HepG2 (cell line): ENCODE measurements around the gene SH3BGRL2. TPM values are rescaled to one million over a fixed set of nuclear protein-coding genes. Genes with fewer than 3 reads are reported as not detected.

ENCODE experiments used
- ATAC-seq: fragments of 200-7000 bp; cut with Tn5 transposase; 3 replicates; pipeline ENCODE4 v1.9.1; 2020; ENCODE audit warnings: mild to moderate bottlenecking, moderate library complexity
- BruUV-seq: library from RNA; stranded (reverse); fragments of 400-500 nt; replicated peaks from 2 replicates; lab custom pipeline; 2021; lab: Mats Ljungman, UMichigan
- CTCF ChIA-PET: fragments of 300-600 bp; formaldehyde crosslinking; extraction: SDS; loops from one replicate; lab custom pipeline; 2021; ENCODE audit warnings: low total read pairs, inconsistent platforms, low intra/inter-chr PET ratio; lab: Yijun Ruan, JAX
- POLR2A ChIA-PET: fragments of 350-600 bp; sonication (Branson Sonifier 250); formaldehyde crosslinking; loops from one replicate; lab custom pipeline; 2020; ENCODE audit warnings: antibody characterized with exemption, inconsistent platforms; lab: Yijun Ruan, JAX
- DNase-seq: peaks from one replicate; pipeline ENCODE4 v3.0.0-alpha.2; 2015; ENCODE audit warnings: low spot score
- FAIRE-seq: peaks from 3 replicates; lab custom pipeline; 2011; peaks lifted over from hg19 to GRCh38; lab: Jason Lieb, UNC
- H2AFZ ChIP-seq: one replicate; pipeline ENCODE4 v1.6.1; 2011; ENCODE audit warnings: low read length, inconsistent platforms
- H3K27ac ChIP-seq: fragments of 300-600 bp; 3 replicates; pipeline ENCODE4 v1.8.0; 2011; ENCODE audit warnings: mixed run types, mild to moderate bottlenecking, mixed read lengths, low read length, inconsistent platforms; ENCODE audit not compliant: insufficient read depth; ENCODE audit errors: extremely low read length
- H3K27me3 ChIP-seq, 2 experiments: fragments of 200-600 bp in 1 of 2; 2 replicates in 1 of 2; 3 replicates in 1 of 2; pipeline versions ENCODE4 v1.6.0 to v1.8.0; 2011; ENCODE audit warnings: low read length in 2 of 2, mild to moderate bottlenecking in 2 of 2, moderate library complexity in 2 of 2, inconsistent platforms in 1 of 2; ENCODE audit not compliant: insufficient read depth in 2 of 2, control insufficient read depth in 1 of 2
- H3K36me3 ChIP-seq, 2 experiments: fragments of 200-600 bp in 1 of 2; replicated peaks in 1 of 2; 2 replicates in 1 of 2; 3 replicates in 1 of 2; pipeline versions ENCODE4 v1.5.1 to v1.8.0; 2011; ENCODE audit warnings: low read length in 2 of 2, inconsistent platforms in 1 of 2; ENCODE audit not compliant: insufficient read depth in 2 of 2, control insufficient read depth in 1 of 2
- H3K4me1 ChIP-seq: 2 replicates; pipeline ENCODE4 v1.5.1; 2012; ENCODE audit warnings: low read length, inconsistent platforms; ENCODE audit not compliant: insufficient read depth
- H3K4me2 ChIP-seq: 2 replicates; pipeline ENCODE4 v1.6.0; 2011; ENCODE audit warnings: low read depth, low read length, inconsistent platforms
- H3K4me3 ChIP-seq, 3 experiments: fragments of 200-600 bp in 1 of 3; sonication (generic), shearing (Covaris generic) in 1 of 3; replicated peaks in 1 of 3; 2 replicates each; pipeline ENCODE4 v1.5.1; 2011 to 2016; ENCODE audit warnings: low read length in 3 of 3, inconsistent platforms in 2 of 3, low read depth in 2 of 3, mild to moderate bottlenecking in 2 of 3, control low read depth in 1 of 3, mixed read lengths in 1 of 3; ENCODE audit not compliant: insufficient read depth in 1 of 3
- H3K79me2 ChIP-seq: one replicate; pipeline ENCODE4 v1.6.1; 2011; ENCODE audit warnings: low read length, inconsistent platforms; ENCODE audit not compliant: insufficient read depth
- H3K9ac ChIP-seq: 2 replicates; pipeline ENCODE4 v1.6.0; 2011; ENCODE audit warnings: mild to moderate bottlenecking, low read depth, low read length, inconsistent platforms; ENCODE audit not compliant: insufficient read depth
- H3K9me3 ChIP-seq: 2 replicates; pipeline ENCODE4 v1.5.1; 2012; ENCODE audit warnings: mild to moderate bottlenecking, low read length
- H4K20me1 ChIP-seq: 2 replicates; pipeline ENCODE4 v1.6.0; 2011; ENCODE audit warnings: inconsistent platforms, mild to moderate bottlenecking, low read length, moderate library complexity; ENCODE audit not compliant: insufficient read depth
- GRHL1 ChIP-seq: sonication (generic); formaldehyde crosslinking; conservative IDR thresholded peaks from 2 replicates; pipeline ENCODE4 v1.8.0; 2022; ENCODE audit warnings: missing genetic modification reagents
- KLF6 ChIP-seq: IDR thresholded peaks from 2 replicates; pipeline ENCODE4 v1.8.0; 2016; ENCODE audit warnings: missing biosample characterization, missing genetic modification reagents
- MXD3 ChIP-seq: IDR thresholded peaks from 2 replicates; pipeline ENCODE4 v1.6.1; 2016; ENCODE audit warnings: mild to moderate bottlenecking, missing biosample characterization, missing genetic modification reagents
- NFYC ChIP-seq: IDR thresholded peaks from 2 replicates; pipeline ENCODE4 v1.6.1; 2016; ENCODE audit warnings: missing genetic modification reagents, missing compliant biosample characterization
- RBFOX2 ChIP-seq: fragments of 200-400 bp; formaldehyde crosslinking; IDR thresholded peaks from 2 replicates; pipeline ENCODE4 v1.6.1; 2017; ENCODE audit warnings: low read depth, mild to moderate bottlenecking, low read length
- ZIK1 ChIP-seq: sonication (generic); formaldehyde crosslinking; IDR thresholded peaks from 2 replicates; pipeline ENCODE4 v1.5.0; 2020; ENCODE audit warnings: mild to moderate bottlenecking, low read depth, missing genetic modification reagents, borderline replicate concordance
- ZNF207 ChIP-seq: fragments of 450-650 bp; IDR thresholded peaks from 2 replicates; pipeline ENCODE4 v1.6.1; 2016; ENCODE audit warnings: antibody characterized with exemption, borderline replicate concordance
- ZNF446 ChIP-seq: sonication (generic); formaldehyde crosslinking; IDR thresholded peaks from 2 replicates; pipeline ENCODE4 v1.5.0; 2020; ENCODE audit warnings: mild to moderate bottlenecking, missing genetic modification reagents
- ZNF614 ChIP-seq: IDR thresholded peaks from 2 replicates; pipeline ENCODE4 v1.6.1; 2018; ENCODE audit warnings: missing biosample characterization, missing genetic modification reagents, inconsistent platforms, borderline replicate concordance
- ZNF670 ChIP-seq: sonication (generic); formaldehyde crosslinking; IDR thresholded peaks from 2 replicates; pipeline ENCODE4 v1.8.0; 2022; ENCODE audit warnings: mild to moderate bottlenecking, missing genetic modification reagents, borderline replicate concordance
- ZNF784 ChIP-seq: sonication (generic); formaldehyde crosslinking; IDR thresholded peaks from 2 replicates; pipeline ENCODE4 v1.5.1; 2020; ENCODE audit warnings: missing genetic modification reagents, mild to moderate bottlenecking, borderline replicate concordance
- ZNF878 ChIP-seq: sonication (generic); formaldehyde crosslinking; IDR thresholded peaks from 2 replicates; pipeline ENCODE4 v1.8.1; 2023; ENCODE audit warnings: mild to moderate bottlenecking, missing genetic modification reagents, moderate library complexity
- WGBS: methylation state at CpG from one replicate; pipeline ENCODE4 v1.1.6; 2017; ENCODE audit warnings: low lambda C conversion rate; 5-methylcytosine and 5-hydroxymethylcytosine counted together
- in situ Hi-C: cut with HindIII; loops from 2 replicates; pipeline ENCODE4 v1.10.0; 2017; ENCODE audit warnings: low pct_unique_long_range_greater_than_20kb; ENCODE audit not compliant: extremely low pct_ligation_motif_present
- intact Hi-C: fragments of 100-400 bp; cut with micrococcal nuclease; formaldehyde crosslinking; loops from one replicate; pipeline ENCODE4 v1.10.0; 2022; ENCODE audit not compliant: unreplicated experiment
- polyA plus RNA-seq, 8 experiments: library from polyadenylated mRNA; depleted of rRNA in 3 of 8; stranded (reverse) in 7 of 8; unstranded in 1 of 8; fragments of >200 nt; fragmentation: Illumina TruSeq in 4 of 8; extraction: Trizol in 4 of 8; gene quantifications; 2 replicates each; pipeline versions ENCODE4 v1.2.1 to v1.2.3, GENCODE V29; 2011 to 2016; ENCODE audit warnings: low read depth in 4 of 8, missing spikeins in 1 of 8, mixed read lengths in 1 of 8; ENCODE audit not compliant: insufficient read depth in 1 of 8
- total RNA-seq, 5 experiments: library from RNA; depleted of rRNA; stranded (reverse); fragments of >200 nt; fragmentation: Illumina TruSeq; extraction: Trizol; gene quantifications; 2 replicates each; pipeline ENCODE4 v1.2.3, GENCODE V29; 2016; ENCODE audit warnings: low read depth in 1 of 5

The SH3BGRL2 gene
- total and polyA plus RNA-seq, 2 of the 13 experiments (the other 11 are each of a cell fraction or from before 2014, with no cell fraction given) = 10.9 to 28.8 TPM

GRCh38 chr6:79731471-79731870 lies 100.3 kb downstream of the SH3BGRL2 start:
- Histone ChIP-seq H3K4me2 (no peak overlapping the region), H3K4me1 (no peaks in the 10 kb centered on the region), H3K9me3 (no peaks in the 10 kb centered on the region), H3K9ac (no peak overlapping the region), H4K20me1 (no peaks in the 10 kb centered on the region), H3K79me2 (no peaks in the 10 kb centered on the region), H2AFZ (no peak overlapping the region), H3K36me3 (no peaks in the 10 kb centered on the region), H3K27me3 (peaks cover 0 to 11% of the 10 kb centered on the region in 2 experiments; a peak in 2 of 5 replicates), H3K4me3 (no peak overlapping the region), H3K27ac (no peak overlapping the region)
- ATAC-seq (no peak), DNase-seq (no peak), FAIRE-seq (no peak)
- TF ChIP-seq NFYC (CRISPR knock-in tag) (no peak), GRHL1 (CRISPR knock-in tag) (no peak), MXD3 (CRISPR knock-in tag) (no peak), ZNF784 (CRISPR knock-in tag) (no peak), ZNF207 (no peak), ZNF614 (CRISPR knock-in tag) (no peak), ZNF446 (no peak), ZIK1 (CRISPR knock-in tag) (no peak), ZNF878 (CRISPR knock-in tag) (no peak), RBFOX2 (no peak), ZNF670 (CRISPR knock-in tag) (no peak), KLF6 (CRISPR knock-in tag) (no peak)
- ChIA-PET CTCF (no interaction called here), POLR2A (no interaction called here)
- no TSS peak for BruUV-seq
- in situ Hi-C loops = no loop called here
- WGBS = 0% methylated on average over 4 of the region's 4 CpGs
- intact Hi-C loops = no loop called here
